Endothelial cell of umbilical vein (primary cell): ENCODE data around the gene CTNNA2. TPM values are rescaled to one million over a fixed set of nuclear protein-coding genes. Genes with fewer than 3 reads are reported as not detected.

Experiments used
- BruUV-seq: library from RNA; stranded (reverse); fragments of 400-500 nt; replicated peaks from 2 replicates; lab custom pipeline; 2021; lab: Mats Ljungman, UMichigan
- CTCF ChIA-PET: fragments of 300-600, 350-600 bp; sonication (Branson Sonifier 250); formaldehyde crosslinking; loops from one replicate; lab custom pipeline; 2021; ENCODE audit warnings: antibody characterized with exemption, inconsistent platforms; lab: Charles Lee
- POLR2A ChIA-PET: fragments of 300-600, 350-600 bp; sonication (Branson Sonifier 250); formaldehyde crosslinking; loops from one replicate; lab custom pipeline; 2021; ENCODE audit warnings: antibody characterized with exemption, inconsistent platforms; lab: Charles Lee
- DNase-seq: peaks from one replicate; pipeline ENCODE4 v3.0.0-alpha.2; 2011; ENCODE audit warnings: low read depth, low spot score
- FAIRE-seq: peaks from 2 replicates; lab custom pipeline; 2011; peaks lifted over from hg19 to GRCh38; lab: Jason Lieb, UNC
- H2AFZ ChIP-seq: 2 replicates; pipeline ENCODE4 v1.6.0; 2012; ENCODE audit warnings: low read depth, low read length, control low read depth, inconsistent platforms
- H3K27ac ChIP-seq: 2 replicates; pipeline ENCODE4 v1.5.1; 2011; ENCODE audit warnings: low read depth, mild to moderate bottlenecking, control low read depth, low read length, moderate library complexity; ENCODE audit not compliant: insufficient read depth
- H3K27me3 ChIP-seq, 2 experiments: 2 replicates each; pipeline versions ENCODE4 v1.6.0 to v1.6.1; 2011; ENCODE audit warnings: low read length in 2 of 2, mixed read lengths in 1 of 2; ENCODE audit not compliant: control insufficient read depth in 2 of 2, insufficient read depth in 2 of 2
- H3K36me3 ChIP-seq, 2 experiments: 2 replicates in 1 of 2; 3 replicates in 1 of 2; pipeline ENCODE4 v1.5.1; 2011; ENCODE audit warnings: low read length in 2 of 2, mild to moderate bottlenecking in 1 of 2, moderate library complexity in 1 of 2; ENCODE audit not compliant: control insufficient read depth in 2 of 2, insufficient read depth in 2 of 2; ENCODE audit errors: extremely low read depth in 1 of 2
- H3K4me1 ChIP-seq: 3 replicates; pipeline ENCODE4 v1.5.1; 2011; ENCODE audit warnings: mild to moderate bottlenecking, low read length; ENCODE audit not compliant: control insufficient read depth, insufficient read depth; ENCODE audit errors: extremely low read depth
- H3K4me2 ChIP-seq: 2 replicates; pipeline ENCODE4 v1.6.1; 2011; ENCODE audit warnings: low read length, control low read depth, mixed read lengths; ENCODE audit not compliant: insufficient read depth
- H3K4me3 ChIP-seq, 3 experiments: fragments of 200-600 bp in 1 of 3; sonication (generic), shearing (Covaris generic) in 1 of 3; replicated peaks in 1 of 3; 2 replicates each; pipeline ENCODE4 v1.5.1; 2011 to 2016; ENCODE audit warnings: control low read depth in 3 of 3, low read length in 3 of 3, mild to moderate bottlenecking in 2 of 3, inconsistent platforms in 1 of 3, low read depth in 1 of 3, moderate library complexity in 1 of 3; ENCODE audit not compliant: insufficient read depth in 1 of 3
- H3K79me2 ChIP-seq: 2 replicates; pipeline ENCODE4 v1.6.0; 2012; ENCODE audit warnings: low read length, inconsistent platforms; ENCODE audit not compliant: control insufficient read depth, insufficient read depth
- H3K9ac ChIP-seq: replicated peaks from 2 replicates; pipeline ENCODE3; 2011; ENCODE audit warnings: low read length, control low read depth; ENCODE audit not compliant: insufficient read depth; ENCODE audit errors: extremely low read depth
- H3K9me1 ChIP-seq: replicated peaks from 3 replicates; pipeline ENCODE4 v1.6.0; 2011; ENCODE audit warnings: mild to moderate bottlenecking, low read length; ENCODE audit not compliant: control insufficient read depth, insufficient read depth; ENCODE audit errors: extremely low read depth
- H3K9me3 ChIP-seq: replicated peaks from 2 replicates; pipeline ENCODE4 v1.5.1; 2012; ENCODE audit warnings: low read length, inconsistent platforms; ENCODE audit not compliant: control insufficient read depth, insufficient read depth
- H4K20me1 ChIP-seq: replicated peaks from 2 replicates; pipeline ENCODE3; 2011; ENCODE audit warnings: mild to moderate bottlenecking, low read length; ENCODE audit not compliant: control insufficient read depth, insufficient read depth; ENCODE audit errors: extremely low read depth
- CTCF ChIP-seq, 2 donors: IDR thresholded peaks; 1 replicate in 1 of 2; 2 replicates in 1 of 2; pipeline ENCODE4 v1.5.1; 2011; ENCODE audit warnings: low read length in 2 of 2, mild to moderate bottlenecking in 2 of 2, moderate library complexity in 2 of 2, control low read depth in 1 of 2, inconsistent platforms in 1 of 2, low read depth in 1 of 2; ENCODE audit not compliant: insufficient read depth in 1 of 2; ENCODE audit errors: extremely low read depth in 1 of 2
- EZH2 ChIP-seq: IDR thresholded peaks from 2 replicates; pipeline ENCODE4 v1.6.1; 2012; ENCODE audit warnings: borderline replicate concordance, low read depth, mild to moderate bottlenecking, moderate library complexity, low read length, inconsistent platforms; ENCODE audit not compliant: severe bottlenecking
- FOS ChIP-seq: IDR thresholded peaks from 2 replicates; pipeline ENCODE4 v1.6.1; 2011; ENCODE audit warnings: mild to moderate bottlenecking, low read length, moderate library complexity, borderline replicate concordance; ENCODE audit not compliant: insufficient read depth
- GATA2 ChIP-seq: IDR thresholded peaks from 2 replicates; pipeline ENCODE4 v1.7.0; 2011; ENCODE audit warnings: low read depth, mild to moderate bottlenecking, moderate library complexity, mixed read lengths, low read length; ENCODE audit not compliant: insufficient read length, insufficient read depth
- JUN ChIP-seq: IDR thresholded peaks from 2 replicates; pipeline ENCODE4 v1.6.1; 2011; ENCODE audit warnings: borderline replicate concordance, low read depth; ENCODE audit not compliant: insufficient read length, insufficient read depth
- MAX ChIP-seq: IDR thresholded peaks from 2 replicates; pipeline ENCODE4 v1.6.1; 2011; ENCODE audit not compliant: insufficient read depth, insufficient read length
- MYC ChIP-seq: IDR thresholded peaks from one replicate; pipeline ENCODE4 v1.6.1; 2011; ENCODE audit warnings: mild to moderate bottlenecking, low read depth, low read length
- POLR2A ChIP-seq: IDR thresholded peaks from 2 replicates; pipeline ENCODE4 v1.6.1; 2012; ENCODE audit warnings: low read depth, mild to moderate bottlenecking, control low read depth, low read length
- POLR2AphosphoS5 ChIP-seq: IDR thresholded peaks from 2 replicates; pipeline ENCODE4 v1.6.1; 2012; ENCODE audit warnings: low read depth, mild to moderate bottlenecking, control low read depth, low read length, moderate library complexity; ENCODE audit not compliant: insufficient read depth
- dilution Hi-C: fragments of 300-500 bp; cut with MboI; formaldehyde crosslinking; loops from one replicate; pipeline ENCODE4 v1.15.0; 2019; ENCODE audit warnings: low sequenced_read_pairs; ENCODE audit not compliant: extremely low pct_ligation_motif_present
- intact Hi-C: fragments of 100-400 bp; cut with micrococcal nuclease; formaldehyde crosslinking; loops from one replicate; pipeline ENCODE4 v1.10.0; 2022
- polyA plus RNA-seq, 4 experiments: library from polyadenylated mRNA; depleted of rRNA in 3 of 4; stranded (reverse) in 3 of 4; unstranded in 1 of 4; fragments of >200 nt; gene quantifications; 2 replicates each; pipeline versions ENCODE4 v1.2.1 to v1.2.3, GENCODE V29; 2011 to 2012; ENCODE audit warnings: missing spikeins in 1 of 4
- total RNA-seq: library from RNA; stranded (reverse); gene quantifications from 2 replicates; pipeline ENCODE4 v1.2.3, GENCODE V29; 2021

CTNNA2 gene
- total and polyA plus RNA-seq, 2 donors (not counting 3 experiments of a cell fraction or from before 2014, with no cell fraction given) = not detected

- Histone ChIP-seq H3K4me2 (no peak overlapping the region), H3K4me3 (no peak overlapping the region), H3K9me1 (no peaks in the 10 kb centered on the region), H3K36me3 (no peaks in the 10 kb centered on the region), H4K20me1 (no peaks in the 10 kb centered on the region), H3K4me1 (no peaks in the 10 kb centered on the region), H3K27ac (no peak overlapping the region), H3K9me3 (peaks cover 5% of the 10 kb centered on the region), H3K27me3 (no peaks in the 10 kb centered on the region), H2AFZ (no peak overlapping the region), H3K79me2 (no peaks in the 10 kb centered on the region), H3K9ac (no peak overlapping the region)
- TF ChIP-seq FOS (no peak), JUN (no peak), GATA2 (no peak), POLR2AphosphoS5 (no peak), MYC (no peak), POLR2A (no peak), MAX (no peak), EZH2 (no peak), CTCF (IDR thresholded peaks at IDR 0.05; ENCODE audit: extremely low read depth in 1 of 2, insufficient read depth in 1 of 2, low read depth in 1 of 2, low read length in 2 of 2) (no peak)
- DNase-seq (no peak), FAIRE-seq (no peak)
- POLR2A ChIA-PET = no interaction called here
- CTCF ChIA-PET = no interaction called here
- BruUV-seq = no TSS peak
- intact Hi-C loops = no loop called here
- dilution Hi-C loops = no loop called here
Measured at GRCh38 chr2:80016171-80016570, 503.3 kb downstream of the CTNNA2 start.
